ENCODE measurements around the gene RCOR1.
"Not testable (repeated sequence)": the region's sequence is repeated elsewhere in the genome, so short reads cannot be mapped to it uniquely, and the experiment has no call there.

Gene RCOR1

GRCh38 chr14:102757646-102758045, 165.2 kb downstream of the RCOR1 start:
- DNase-seq: no peak

- DNase-seq: no peak
Measured at GRCh38 chr14:102758087-102758486, 165.6 kb downstream of the RCOR1 start.

- DNase-seq: no peak
Measured at GRCh38 chr14:102759456-102760187, 167.2 kb downstream of the RCOR1 start.

GRCh38 chr14:102760496-102761193, 168.2 kb downstream of the RCOR1 start:
- DNase-seq: no peak

- no peak for DNase-seq
Measured at GRCh38 chr14:102761206-102761605, 168.8 kb downstream of the RCOR1 start.

- no peak for DNase-seq
Measured at GRCh38 chr14:102764220-102764671, 171.8 kb downstream of the RCOR1 start.

GRCh38 chr14:102765770-102766169, 173.3 kb downstream of the RCOR1 start:
- DNase-seq: not testable (repeated sequence)

GRCh38 chr14:102768223-102769048, 176.0 kb downstream of the RCOR1 start:
- no peak for DNase-seq

GRCh38 chr14:102769049-102769327, 176.5 kb downstream of the RCOR1 start:
- DNase-seq: no peak

GRCh38 chr14:102770147-102771123, 178.0 kb downstream of the RCOR1 start:
- no peak for DNase-seq

- no peak for DNase-seq
Measured at GRCh38 chr14:102771144-102771543, 178.7 kb downstream of the RCOR1 start.

- no peak for DNase-seq
Measured at GRCh38 chr14:102772781-102773570, 180.5 kb downstream of the RCOR1 start.

- DNase-seq: peak; percentile 75
Measured at GRCh38 chr14:102774391-102775153, 182.1 kb downstream of the RCOR1 start.

- peak; percentile 71 for DNase-seq
Measured at GRCh38 chr14:102775855-102776760, 183.7 kb downstream of the RCOR1 start.

- peak; percentile 88 for DNase-seq
Measured at GRCh38 chr14:102776761-102777710, 184.6 kb downstream of the RCOR1 start, which contains the start of gene TRAF3. Gene TRAF3, plus strand, starts transcription at chr14:102777449. Its CDS starts 92,753 bp downstream, at chr14:102870202.

GRCh38 chr14:102777711-102778337, 185.4 kb downstream of the RCOR1 start:
- peak; percentile 75 for DNase-seq

- DNase-seq: peak; percentile 73
Measured at GRCh38 chr14:102778338-102779083, 186.1 kb downstream of the RCOR1 start.

Measured in activated CD8-positive, alpha-beta memory T cell treated with anti-CD3 and anti-CD28 coated beads for 24 hours (primary cell).